Peyer's patch (tissue), 4 donors: Measurements from ENCODE around the gene CRYGC.

ENCODE experiments used
- POLR2A ChIP-seq, 2 donors: fragments of 450-650 bp; IDR thresholded peaks; one replicate each; pipeline ENCODE4 v1.5.1; 2017; ENCODE audit warnings: antibody characterized with exemption in 2 of 2, mild to moderate bottlenecking in 2 of 2, moderate library complexity in 2 of 2
- TF ChIP-seq, protein P1 (sequence below), 6 experiments: fragments of 450-650 bp in 4 of 6; fragments of 200-600 bp in 2 of 6; sonication (generic) in 1 of 6; IDR thresholded peaks; one replicate each; pipeline ENCODE4 v1.5.1; 2017 to 2019; ENCODE audit warnings: antibody characterized with exemption in 6 of 6, mild to moderate bottlenecking in 3 of 6, moderate library complexity in 1 of 6

DNA sequence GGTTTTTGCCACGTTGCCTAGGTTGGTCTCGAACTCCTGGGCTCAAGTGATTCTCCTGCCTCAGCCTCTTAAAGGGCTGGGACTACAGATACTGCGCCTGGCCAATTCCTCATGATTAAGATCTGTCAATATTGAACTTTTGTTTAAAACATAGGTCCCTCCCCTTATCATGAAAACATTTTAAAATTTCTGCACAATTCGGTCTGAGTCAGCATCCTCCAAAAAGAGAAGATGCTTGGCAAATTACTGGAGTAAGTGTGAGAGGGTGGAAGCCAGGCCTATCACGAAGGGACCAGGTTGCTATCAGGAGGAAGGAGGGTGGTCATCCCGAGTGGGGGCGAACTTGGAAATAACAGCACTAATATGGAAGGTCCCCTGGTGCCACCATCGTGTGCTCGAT is 44.5 kb upstream of the CRYGC start:
- TF ChIP-seq, protein P1, sequence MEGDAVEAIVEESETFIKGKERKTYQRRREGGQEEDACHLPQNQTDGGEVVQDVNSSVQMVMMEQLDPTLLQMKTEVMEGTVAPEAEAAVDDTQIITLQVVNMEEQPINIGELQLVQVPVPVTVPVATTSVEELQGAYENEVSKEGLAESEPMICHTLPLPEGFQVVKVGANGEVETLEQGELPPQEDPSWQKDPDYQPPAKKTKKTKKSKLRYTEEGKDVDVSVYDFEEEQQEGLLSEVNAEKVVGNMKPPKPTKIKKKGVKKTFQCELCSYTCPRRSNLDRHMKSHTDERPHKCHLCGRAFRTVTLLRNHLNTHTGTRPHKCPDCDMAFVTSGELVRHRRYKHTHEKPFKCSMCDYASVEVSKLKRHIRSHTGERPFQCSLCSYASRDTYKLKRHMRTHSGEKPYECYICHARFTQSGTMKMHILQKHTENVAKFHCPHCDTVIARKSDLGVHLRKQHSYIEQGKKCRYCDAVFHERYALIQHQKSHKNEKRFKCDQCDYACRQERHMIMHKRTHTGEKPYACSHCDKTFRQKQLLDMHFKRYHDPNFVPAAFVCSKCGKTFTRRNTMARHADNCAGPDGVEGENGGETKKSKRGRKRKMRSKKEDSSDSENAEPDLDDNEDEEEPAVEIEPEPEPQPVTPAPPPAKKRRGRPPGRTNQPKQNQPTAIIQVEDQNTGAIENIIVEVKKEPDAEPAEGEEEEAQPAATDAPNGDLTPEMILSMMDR (IDR thresholded peaks at IDR 0.05), result no peak
- TF ChIP-seq POLR2A (IDR thresholded peaks at IDR 0.05), result no peak
